MCF 10A (cell line): ENCODE results near the gene CADPS. TPM values are rescaled to one million over a fixed set of nuclear protein-coding genes. Genes with fewer than 3 reads are reported as not detected.

Source experiments
- BruUV-seq: library from RNA; stranded (reverse); fragments of 400-500 nt; replicated peaks from 2 replicates; lab custom pipeline; 2021; lab: Mats Ljungman, UMichigan
- CTCF ChIA-PET: fragments of 300-600 bp; sonication (Branson Sonifier 250); formaldehyde crosslinking; extraction: SDS; loops from one replicate; lab custom pipeline; 2021; ENCODE audit warnings: antibody characterized with exemption, inconsistent platforms; lab: Yijun Ruan, JAX
- POLR2A ChIA-PET: fragments of 300-600, 350-650 bp; sonication (Branson Sonifier 250); formaldehyde crosslinking; extraction: SDS; loops from one replicate; lab custom pipeline; 2020; ENCODE audit warnings: antibody characterized with exemption, inconsistent platforms; lab: Yijun Ruan, JAX
- DNase-seq: peaks from one replicate; pipeline ENCODE4 v3.0.0-alpha.2; 2018; ENCODE audit not compliant: unreplicated experiment
- H3K27ac Mint-ChIP-seq: one replicate; pipeline ENCODE4 v1.8.0; 2022; ENCODE audit warnings: mild to moderate bottlenecking, low read depth, mixed read lengths; ENCODE audit not compliant: unreplicated experiment
- H3K27me3 Mint-ChIP-seq: one replicate; pipeline ENCODE4 v1.8.0; 2022; ENCODE audit warnings: mixed read lengths; ENCODE audit not compliant: insufficient read depth, unreplicated experiment
- H3K36me3 Mint-ChIP-seq: one replicate; pipeline ENCODE4 v1.8.0; 2022; ENCODE audit warnings: mild to moderate bottlenecking, moderate library complexity, mixed read lengths; ENCODE audit not compliant: insufficient read depth, unreplicated experiment
- H3K4me1 Mint-ChIP-seq: one replicate; pipeline ENCODE4 v1.8.0; 2022; ENCODE audit warnings: mixed read lengths; ENCODE audit not compliant: insufficient read depth, unreplicated experiment
- H3K4me3 Mint-ChIP-seq: one replicate; pipeline ENCODE4 v1.8.0; 2022; ENCODE audit warnings: mild to moderate bottlenecking, moderate library complexity, mixed read lengths; ENCODE audit not compliant: unreplicated experiment
- H3K9me3 Mint-ChIP-seq: one replicate; pipeline ENCODE4 v1.8.0; 2022; ENCODE audit warnings: mixed read lengths; ENCODE audit not compliant: unreplicated experiment
- intact Hi-C: fragments of 100-400 bp; cut with micrococcal nuclease; formaldehyde crosslinking; loops from 2 replicates; pipeline ENCODE4 v1.14.1; 2022
- total RNA-seq: library from RNA; stranded (reverse); gene quantifications from 2 replicates; pipeline ENCODE4 v1.2.3, GENCODE V29; 2022
- TF ChIP-seq, protein P1 (sequence below): fragments of 200-600 bp; IDR thresholded peaks from one replicate; pipeline ENCODE4 v1.8.0; 2022; ENCODE audit warnings: antibody characterized with exemption, mild to moderate bottlenecking; ENCODE audit not compliant: unreplicated experiment

The CADPS gene
- total RNA-seq, 1 experiment from 2014 or later, result not detected

DNA sequence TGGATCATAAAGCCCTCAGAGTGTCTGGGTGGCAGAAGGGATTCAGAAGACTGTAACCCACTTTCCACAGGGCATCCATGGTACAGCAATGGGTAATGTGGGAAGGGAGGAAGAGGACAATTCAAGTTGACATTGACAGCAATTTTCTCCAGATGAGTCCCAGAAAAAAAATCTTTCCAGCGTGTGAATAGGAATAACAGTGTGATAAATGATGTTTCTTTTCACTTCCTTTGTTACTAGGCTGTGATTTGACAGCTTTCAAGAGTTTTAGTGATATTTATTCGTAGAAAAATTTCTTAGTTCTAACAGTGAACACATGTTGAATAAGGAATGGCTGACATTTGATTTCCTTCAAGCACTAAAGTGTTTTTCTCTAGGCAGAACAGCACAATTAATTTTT lies 186.4 kb downstream of the CADPS start:
- DNase-seq, result no peak
- ChIA-PET CTCF (interaction anchor here (0.6 kb wide), 1 partner anchor 35 kb away, joined by 4 read pairs; no protein-coding TSS in a partner anchor), POLR2A (no interaction called here)
- no peaks in the 10 kb centered on the region for H3K9me3 Mint-ChIP-seq
- no peak overlapping the region for H3K27ac Mint-ChIP-seq
- no TSS peak for BruUV-seq
- no peaks in the 10 kb centered on the region for H3K36me3 Mint-ChIP-seq
- H3K4me1 Mint-ChIP-seq, result peaks cover 33% of the 10 kb centered on the region
- TF ChIP-seq, protein P1, sequence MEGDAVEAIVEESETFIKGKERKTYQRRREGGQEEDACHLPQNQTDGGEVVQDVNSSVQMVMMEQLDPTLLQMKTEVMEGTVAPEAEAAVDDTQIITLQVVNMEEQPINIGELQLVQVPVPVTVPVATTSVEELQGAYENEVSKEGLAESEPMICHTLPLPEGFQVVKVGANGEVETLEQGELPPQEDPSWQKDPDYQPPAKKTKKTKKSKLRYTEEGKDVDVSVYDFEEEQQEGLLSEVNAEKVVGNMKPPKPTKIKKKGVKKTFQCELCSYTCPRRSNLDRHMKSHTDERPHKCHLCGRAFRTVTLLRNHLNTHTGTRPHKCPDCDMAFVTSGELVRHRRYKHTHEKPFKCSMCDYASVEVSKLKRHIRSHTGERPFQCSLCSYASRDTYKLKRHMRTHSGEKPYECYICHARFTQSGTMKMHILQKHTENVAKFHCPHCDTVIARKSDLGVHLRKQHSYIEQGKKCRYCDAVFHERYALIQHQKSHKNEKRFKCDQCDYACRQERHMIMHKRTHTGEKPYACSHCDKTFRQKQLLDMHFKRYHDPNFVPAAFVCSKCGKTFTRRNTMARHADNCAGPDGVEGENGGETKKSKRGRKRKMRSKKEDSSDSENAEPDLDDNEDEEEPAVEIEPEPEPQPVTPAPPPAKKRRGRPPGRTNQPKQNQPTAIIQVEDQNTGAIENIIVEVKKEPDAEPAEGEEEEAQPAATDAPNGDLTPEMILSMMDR, result no peak
- H3K27me3 Mint-ChIP-seq, result no peaks in the 10 kb centered on the region
- no peak overlapping the region for H3K4me3 Mint-ChIP-seq
- intact Hi-C loops, result loop anchor here (10.0 kb wide), 1 partner anchor 256 kb away; no protein-coding TSS in a partner anchor

DNA sequence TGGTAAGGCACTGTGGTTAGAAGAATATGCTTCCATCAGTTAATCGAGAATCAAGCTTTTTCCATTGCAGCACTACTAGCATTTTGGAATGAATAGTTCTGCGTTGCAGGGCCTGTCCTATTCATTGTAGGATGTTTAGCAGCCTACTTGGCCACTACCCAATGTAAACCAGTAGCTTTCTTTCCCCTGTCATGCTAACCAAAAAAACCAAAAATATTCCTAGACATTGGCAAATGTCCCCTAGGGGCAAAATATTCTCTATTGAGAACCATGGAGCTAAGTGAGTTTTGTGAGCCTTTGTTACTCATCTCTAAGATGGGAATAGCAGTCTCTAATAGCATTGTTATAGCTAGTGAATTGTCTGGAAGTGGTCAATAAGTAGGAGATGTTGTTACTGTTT lies 187.2 kb downstream of the CADPS start:
- ChIA-PET POLR2A (interaction anchor here (0.6 to 1.0 kb wide), 2 partner anchors 8 to 188 kb away, joined by 5 to 7 read pairs; no protein-coding TSS in a partner anchor), CTCF (interaction anchor here (0.5 to 1.1 kb wide), 4 partner anchors 65 to 647 kb away, joined by 3 to 4 read pairs (median 4); no protein-coding TSS in a partner anchor)

DNA sequence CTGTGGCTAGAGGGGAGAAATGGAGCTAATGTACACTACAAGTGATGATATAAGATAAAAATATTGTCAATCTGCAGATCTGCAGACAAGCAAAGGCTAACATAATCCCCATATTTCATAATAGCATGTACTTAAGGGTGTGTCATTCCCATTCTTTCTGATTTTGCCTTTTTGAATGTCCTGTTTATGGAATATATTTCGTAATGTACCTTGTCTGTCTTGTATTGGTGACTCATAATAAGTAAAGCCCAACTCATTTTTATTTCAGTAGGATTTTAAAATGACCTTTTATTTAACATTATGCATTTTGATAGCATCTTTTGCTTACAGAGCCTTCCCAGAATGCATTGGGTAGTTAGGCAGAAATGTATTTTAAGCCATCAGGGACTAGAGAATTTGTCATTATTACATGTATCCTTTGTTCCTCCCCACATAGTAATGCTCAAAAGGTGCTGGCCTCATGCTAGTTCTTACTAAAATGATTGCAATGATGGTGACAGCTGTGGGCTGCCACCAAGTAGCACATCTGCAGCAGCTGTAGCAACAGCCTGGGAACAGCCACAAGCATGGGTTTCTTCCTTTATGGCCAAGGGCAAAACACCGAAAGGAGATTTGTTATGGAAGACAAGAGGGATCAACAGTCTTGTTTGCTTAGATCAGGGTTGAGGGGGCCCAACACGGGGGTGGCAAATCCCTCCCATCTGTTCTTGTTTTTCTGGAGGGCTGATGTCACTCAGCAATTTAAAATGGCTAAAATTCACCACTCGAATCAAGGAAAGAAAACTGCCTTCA lies 188.5 kb downstream of the CADPS start:
- TF ChIP-seq, protein P1, result no peak
- intact Hi-C loops, result loop anchor here (10.0 kb wide), 1 partner anchor 258 kb away; no protein-coding TSS in a partner anchor

More for the DNA sequence above, 187.2 kb downstream of the CADPS start:
- DNase-seq, result peak; percentile 96
- TF ChIP-seq, protein P1, result no peak
- Mint-ChIP-seq H3K27me3 (no peaks in the 10 kb centered on the region), H3K4me1 (peaks cover 41% of the 10 kb centered on the region), H3K4me3 (no peak overlapping the region), H3K27ac (no peak overlapping the region), H3K36me3 (no peaks in the 10 kb centered on the region), H3K9me3 (no peaks in the 10 kb centered on the region)
- intact Hi-C loops, result loop anchor here (10.0 kb wide), 1 partner anchor 257 kb away; no protein-coding TSS in a partner anchor
- no TSS peak for BruUV-seq

DNA sequence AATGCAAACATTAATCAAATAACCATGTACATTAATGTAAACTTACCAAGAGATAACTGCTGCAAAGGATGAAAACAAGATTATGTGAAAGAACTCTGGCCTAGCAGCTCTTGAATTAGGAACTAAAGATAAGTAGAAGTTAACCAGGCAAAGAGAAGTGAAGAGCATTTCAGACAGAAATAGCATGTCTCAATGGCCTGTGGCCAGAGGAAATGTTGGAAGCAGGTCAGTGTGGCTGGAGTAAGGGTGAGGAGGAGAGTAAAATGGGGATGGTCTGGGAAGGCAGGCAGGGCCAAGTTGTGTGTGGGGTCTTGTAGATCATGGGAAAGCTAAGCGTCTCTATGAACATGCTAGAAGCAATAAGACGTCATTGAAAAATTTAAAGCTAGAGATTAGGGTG lies 192.4 kb downstream of the CADPS start:
- no peak for DNase-seq
- no peaks in the 10 kb centered on the region for H3K36me3 Mint-ChIP-seq
- intact Hi-C loops, result loop anchor here (10.0 kb wide), 1 partner anchor 262 kb away; no protein-coding TSS in a partner anchor
- no peaks in the 10 kb centered on the region for H3K27me3 Mint-ChIP-seq
- CTCF ChIA-PET, result interaction anchor here (0.8 to 5.1 kb wide), 2 partner anchors 17 to 545 kb away, joined by 3 to 35 read pairs; no protein-coding TSS in a partner anchor
- TF ChIP-seq, protein P1, result no peak
- peaks cover 52% of the 10 kb centered on the region for H3K4me1 Mint-ChIP-seq
- no peaks in the 10 kb centered on the region for H3K9me3 Mint-ChIP-seq
- no TSS peak for BruUV-seq
- no peak overlapping the region for H3K4me3 Mint-ChIP-seq
- no peak overlapping the region for H3K27ac Mint-ChIP-seq
- POLR2A ChIA-PET, result no interaction called here

More for the DNA sequence above, 188.5 kb downstream of the CADPS start:
- Mint-ChIP-seq H3K36me3 (no peaks in the 10 kb centered on the region), H3K4me3 (no peak overlapping the region), H3K4me1 (peaks cover 46% of the 10 kb centered on the region), H3K27ac (no peak overlapping the region), H3K27me3 (no peaks in the 10 kb centered on the region), H3K9me3 (no peaks in the 10 kb centered on the region)
- POLR2A ChIA-PET, result interaction anchor here (0.5 to 0.7 kb wide), 3 partner anchors 197 to 984 kb away, joined by 3 read pairs; no protein-coding TSS in a partner anchor
- BruUV-seq, result no TSS peak
- CTCF ChIA-PET, result interaction anchor here (1.1 kb wide), 1 partner anchor 135 kb away, joined by 3 read pairs; no protein-coding TSS in a partner anchor
- DNase-seq, result peak; percentile 85
